ENCODE measurements around the gene PRPF40B.
A peak's percentile ranks its signal among the peaks of the same experiment; 100 is the strongest.
"Not testable (repeated sequence)": the region's sequence is repeated elsewhere in the genome, so short reads cannot be mapped to it uniquely, and the experiment has no call there.

Gene PRPF40B

GRCh38 chr12:49598527-49598926 lies 24.8 kb upstream of the PRPF40B start:
- Mint-ChIP-seq H3K27me3 (no peaks in the 10 kb centered on the region), H3K9me3 (no peaks in the 10 kb centered on the region), H3K27ac (no peak overlapping the region), H3K4me1 (no peaks in the 10 kb centered on the region), H3K4me3 (no peak overlapping the region)
- no peak for ATAC-seq
- DNase-seq: no peak

- Mint-ChIP-seq H3K27ac (no peak overlapping the region), H3K4me1 (peaks cover 3% of the 10 kb centered on the region), H3K27me3 (no peaks in the 10 kb centered on the region), H3K9me3 (no peaks in the 10 kb centered on the region), H3K4me3 (no peak overlapping the region)
- ATAC-seq: no peak
- DNase-seq: no peak
These were observed 23.4 kb upstream of the PRPF40B start for GRCh38 chr12:49599961-49600360.

GRCh38 chr12:49603721-49604120 lies 19.6 kb upstream of the PRPF40B start:
- Mint-ChIP-seq H3K4me3 (no peak overlapping the region), H3K4me1 (peaks cover 9% of the 10 kb centered on the region), H3K27ac (no peak overlapping the region), H3K27me3 (no peaks in the 10 kb centered on the region), H3K9me3 (no peaks in the 10 kb centered on the region)
- DNase-seq: no peak
- no peak for ATAC-seq

- ATAC-seq (no peak), DNase-seq (no peak)
- Mint-ChIP-seq H3K4me3 (peak overlapping the region in 1 of 2 donors; percentile 13), H3K27ac (peak overlapping the region in 1 of 2 donors; percentile 90), H3K27me3 (no peaks in the 10 kb centered on the region), H3K9me3 (no peaks in the 10 kb centered on the region), H3K4me1 (peaks cover 9% of the 10 kb centered on the region)
These were observed 18.5 kb upstream of the PRPF40B start for GRCh38 chr12:49604856-49605255.

GRCh38 chr12:49605539-49605938 lies 17.8 kb upstream of the PRPF40B start, which contains the start of gene FAM186B:
TSS of gene FAM186B (minus strand) at chr12:49605639. CDS start at chr12:49605477, 162 bp downstream.
- H3K27me3 Mint-ChIP-seq, ATAC-seq, H3K4me1 Mint-ChIP-seq, DNase-seq, H3K9me3 Mint-ChIP-seq: not testable (repeated sequence)
- H3K27ac Mint-ChIP-seq: peak within 1 kb of the TSS; percentile 16 to 90
- peak within 1 kb of the TSS in 1 of 2 donors; percentile 13 for H3K4me3 Mint-ChIP-seq

- peaks cover 8% of the 10 kb centered on the region for H3K27me3 Mint-ChIP-seq
- H3K27ac Mint-ChIP-seq: no peak overlapping the region
- no peaks in the 10 kb centered on the region for H3K9me3 Mint-ChIP-seq
- no peak overlapping the region for H3K4me3 Mint-ChIP-seq
- H3K4me1 Mint-ChIP-seq: peaks cover 9% of the 10 kb centered on the region
- DNase-seq (no peak), ATAC-seq (no peak)
These were observed 14.1 kb upstream of the PRPF40B start for GRCh38 chr12:49609059-49609874.

GRCh38 chr12:49609875-49610154 lies 13.5 kb upstream of the PRPF40B start:
- peaks cover 8% of the 10 kb centered on the region for H3K27me3 Mint-ChIP-seq
- no peak overlapping the region for H3K4me3 Mint-ChIP-seq
- no peaks in the 10 kb centered on the region for H3K9me3 Mint-ChIP-seq
- peaks cover 8% of the 10 kb centered on the region for H3K4me1 Mint-ChIP-seq
- DNase-seq: no peak
- ATAC-seq: no peak
- H3K27ac Mint-ChIP-seq: no peak overlapping the region

GRCh38 chr12:49610785-49611184 lies 12.6 kb upstream of the PRPF40B start:
- not testable (repeated sequence) for H3K4me1 Mint-ChIP-seq, DNase-seq, ATAC-seq, H3K27me3 Mint-ChIP-seq, H3K4me3 Mint-ChIP-seq, H3K9me3 Mint-ChIP-seq, H3K27ac Mint-ChIP-seq

GRCh38 chr12:49612210-49612609 lies 11.2 kb upstream of the PRPF40B start:
- H3K9me3 Mint-ChIP-seq: no peaks in the 10 kb centered on the region
- no peak for DNase-seq
- peaks cover 10% of the 10 kb centered on the region for H3K4me1 Mint-ChIP-seq
- no peak overlapping the region for H3K4me3 Mint-ChIP-seq
- peaks cover 15% of the 10 kb centered on the region for H3K27me3 Mint-ChIP-seq
- no peak for ATAC-seq
- H3K27ac Mint-ChIP-seq: no peak overlapping the region

GRCh38 chr12:49615725-49616124 lies 7.6 kb upstream of the PRPF40B start:
- no peaks in the 10 kb centered on the region for H3K9me3 Mint-ChIP-seq
- no peak overlapping the region for H3K27ac Mint-ChIP-seq
- H3K4me1 Mint-ChIP-seq: peaks cover 18% of the 10 kb centered on the region
- ATAC-seq (no peak), DNase-seq (no peak)
- H3K27me3 Mint-ChIP-seq: peaks cover 37% of the 10 kb centered on the region
- H3K4me3 Mint-ChIP-seq: no peak overlapping the region

- H3K9me3 Mint-ChIP-seq: no peaks in the 10 kb centered on the region
- H3K27ac Mint-ChIP-seq: no peak overlapping the region
- peaks cover 46% of the 10 kb centered on the region for H3K27me3 Mint-ChIP-seq
- no peak for DNase-seq
- H3K4me1 Mint-ChIP-seq: peaks cover 28% of the 10 kb centered on the region
- no peak overlapping the region for H3K4me3 Mint-ChIP-seq
- no peak for ATAC-seq
These were observed 6.7 kb upstream of the PRPF40B start for GRCh38 chr12:49616533-49617219.

- Mint-ChIP-seq H3K27ac (no peak overlapping the region), H3K4me3 (no peak overlapping the region)
- no peak for DNase-seq
These were observed 4.8 kb upstream of the PRPF40B start for GRCh38 chr12:49618576-49618975.

GRCh38 chr12:49619286-49619685 lies 4.1 kb upstream of the PRPF40B start:
- DNase-seq: no peak
- peaks cover 36% of the 10 kb centered on the region for H3K4me1 Mint-ChIP-seq
- no peak for ATAC-seq
- H3K4me3 Mint-ChIP-seq: no peak overlapping the region
- no peak overlapping the region for H3K27ac Mint-ChIP-seq
- no peaks in the 10 kb centered on the region for H3K9me3 Mint-ChIP-seq
- H3K27me3 Mint-ChIP-seq: peaks cover 38% of the 10 kb centered on the region

More at GRCh38 chr12:49618576-49618975, 4.8 kb upstream of the PRPF40B start:
- no peak for ATAC-seq
- H3K4me1 Mint-ChIP-seq: peaks cover 36% of the 10 kb centered on the region
- H3K9me3 Mint-ChIP-seq: no peaks in the 10 kb centered on the region
- peaks cover 38% of the 10 kb centered on the region for H3K27me3 Mint-ChIP-seq

- DNase-seq (no peak), ATAC-seq (no peak)
- H3K4me3 Mint-ChIP-seq: peak overlapping the region; percentile 79 to 87
- H3K27ac Mint-ChIP-seq: no peak overlapping the region
- peaks cover 29% of the 10 kb centered on the region for H3K4me1 Mint-ChIP-seq
- no peaks in the 10 kb centered on the region for H3K9me3 Mint-ChIP-seq
- H3K27me3 Mint-ChIP-seq: peaks cover 32% of the 10 kb centered on the region
These were observed 1.5 kb upstream of the PRPF40B start for GRCh38 chr12:49621651-49622500.

- peak; percentile 64 to 76 for DNase-seq
These were observed 740 bp upstream of the PRPF40B start for GRCh38 chr12:49622501-49623141.

More at GRCh38 chr12:49622501-49623141, 740 bp upstream of the PRPF40B start:
- ATAC-seq: peak; percentile 66
- Mint-ChIP-seq H3K9me3 (no peaks in the 10 kb centered on the region), H3K4me1 (peaks cover 26% of the 10 kb centered on the region), H3K27ac (peak overlapping the region; percentile 32 to 92), H3K27me3 (peaks cover 26% of the 10 kb centered on the region), H3K4me3 (peak overlapping the region; percentile 79 to 87)

Measured in stimulated activated naive CD8-positive, alpha-beta T cell treated with anti-CD3 and anti-CD28 coated beads, Interleukin-15, amount 100 ng/mL, for 72 hours (primary cell).